GM23338 (cell line): ENCODE results near the gene SAMD4A. TPM values are rescaled to one million over a fixed set of nuclear protein-coding genes. Genes with fewer than 3 reads are reported as not detected.

Experiments used
- ATAC-seq: fragments of 200-7000 bp; cut with Tn5 transposase; 3 replicates; pipeline ENCODE4 v1.9.1; 2020
- DNase-seq: peaks from one replicate; pipeline ENCODE4 v3.0.0-alpha.2; 2015; ENCODE audit warnings: low spot score
- H2AFZ ChIP-seq: fragments of 200-600 bp; sonication (generic); 2 replicates; pipeline ENCODE4 v1.8.0; 2016; ENCODE audit warnings: antibody characterized with exemption, mild to moderate bottlenecking, moderate library complexity
- H3F3A ChIP-seq: fragments of 200-600 bp; sonication (generic); replicated peaks from 2 replicates; pipeline ENCODE4 v1.8.0; 2017; ENCODE audit warnings: antibody characterized with exemption, mixed run types, low read depth
- H3K27ac ChIP-seq: fragments of 200-600 bp; sonication (generic); 2 replicates; pipeline ENCODE4 v1.6.1; 2016; ENCODE audit warnings: low read depth
- H3K27me3 ChIP-seq: fragments of 200-600 bp; sonication (generic); 2 replicates; pipeline ENCODE4 v1.8.0; 2016; ENCODE audit warnings: mild to moderate bottlenecking, mixed run types, moderate library complexity; ENCODE audit not compliant: insufficient read depth
- H3K36me3 ChIP-seq: fragments of 200-600 bp; sonication (generic); 2 replicates; pipeline ENCODE4 v1.8.0; 2016; ENCODE audit warnings: mild to moderate bottlenecking; ENCODE audit not compliant: insufficient read depth
- H3K4me1 ChIP-seq: fragments of 200-600 bp; sonication (generic); 2 replicates; pipeline ENCODE4 v1.8.0; 2016; ENCODE audit warnings: mild to moderate bottlenecking, moderate library complexity; ENCODE audit not compliant: insufficient read depth
- H3K4me2 ChIP-seq: fragments of 200-600 bp; sonication (generic); 2 replicates; pipeline ENCODE4 v1.7.1; 2017; ENCODE audit warnings: mixed run types
- H3K4me3 ChIP-seq: fragments of 200-600 bp; sonication (generic); 2 replicates; pipeline ENCODE4 v1.6.1; 2016; ENCODE audit warnings: mixed run types
- H3K79me2 ChIP-seq: fragments of 200-600 bp; sonication (generic); replicated peaks from 2 replicates; pipeline ENCODE4 v1.8.0; 2017; ENCODE audit warnings: mild to moderate bottlenecking; ENCODE audit not compliant: insufficient read depth
- H3K9me2 ChIP-seq: fragments of 200-600 bp; sonication (generic); 2 replicates; pipeline ENCODE4 v1.8.0; 2017; ENCODE audit not compliant: insufficient read depth
- H4K20me1 ChIP-seq: fragments of 200-600 bp; sonication (generic); replicated peaks from 2 replicates; pipeline ENCODE4 v1.8.0; 2017; ENCODE audit warnings: mild to moderate bottlenecking; ENCODE audit not compliant: insufficient read depth
- H3K27ac Mint-ChIP-seq: 2 replicates; pipeline ENCODE4 v1.8.0; 2020; ENCODE audit warnings: inconsistent platforms, mild to moderate bottlenecking, moderate library complexity, mixed read lengths
- H3K27me3 Mint-ChIP-seq: 3 replicates; pipeline ENCODE4 v1.8.0; 2022; ENCODE audit warnings: low read depth, mild to moderate bottlenecking, moderate library complexity, mixed read lengths, inconsistent platforms; ENCODE audit not compliant: insufficient read depth, poor library complexity
- H3K36me3 Mint-ChIP-seq: 3 replicates; pipeline ENCODE4 v1.8.0; 2021; ENCODE audit warnings: low read depth, mild to moderate bottlenecking, inconsistent platforms, moderate library complexity, mixed read lengths
- H3K4me1 Mint-ChIP-seq: 3 replicates; pipeline ENCODE4 v1.8.0; 2020; ENCODE audit warnings: mild to moderate bottlenecking, inconsistent platforms, mixed read lengths
- H3K4me3 Mint-ChIP-seq: 3 replicates; pipeline ENCODE4 v1.8.0; 2021; ENCODE audit warnings: moderate library complexity, mild to moderate bottlenecking, inconsistent platforms, mixed read lengths
- H3K9me3 Mint-ChIP-seq: 3 replicates; pipeline ENCODE4 v1.8.0; 2020; ENCODE audit warnings: moderate library complexity, mild to moderate bottlenecking, inconsistent platforms, mixed read lengths
- CREB1 ChIP-seq: fragments of 250-450 bp; sonication (Bioruptor Pico); IDR thresholded peaks from 2 replicates; pipeline ENCODE4 v1.5.0; 2020; ENCODE audit warnings: low read depth, mild to moderate bottlenecking, moderate library complexity
- EZH2 ChIP-seq: fragments of 200-600 bp; sonication (generic); IDR thresholded peaks from one replicate; pipeline ENCODE4 v1.8.0; 2017; ENCODE audit warnings: antibody characterized with exemption, mild to moderate bottlenecking, low read depth; ENCODE audit not compliant: unreplicated experiment
- JUNB ChIP-seq: IDR thresholded peaks from one replicate; pipeline ENCODE4 v1.6.1; 2016; ENCODE audit warnings: antibody characterized with exemption; ENCODE audit not compliant: unreplicated experiment
- polyA plus RNA-seq: library from polyadenylated mRNA; unstranded; fragments of >200 nt; fragmentation: Nextera tagmentation; extraction: Ambion mirVana; gene quantifications from 2 replicates; pipeline ENCODE4 v1.2.1, GENCODE V29; 2016
- total RNA-seq: library from RNA; depleted of rRNA; stranded (reverse); fragments of >200 nt; shearing (Covaris generic); gene quantifications from 2 replicates; pipeline ENCODE4 v1.2.3, GENCODE V29; 2014
- TF ChIP-seq, protein P1 (sequence below): fragments of 250-450 bp; sonication (Bioruptor Pico); IDR thresholded peaks from 2 replicates; pipeline ENCODE4 v1.5.0; 2020; ENCODE audit warnings: mild to moderate bottlenecking, moderate library complexity
- TF ChIP-seq, protein P2 (sequence below), 2 experiments: fragments of 200-600 bp in 1 of 2; sonication (generic) in 1 of 2; conservative IDR thresholded peaks; 2 replicates each; pipeline versions ENCODE4 v1.5.1 to v1.6.1; 2016 to 2017; ENCODE audit warnings: antibody characterized with exemption in 2 of 2, low read depth in 2 of 2, mild to moderate bottlenecking in 2 of 2, moderate library complexity in 1 of 2

The SAMD4A gene
- total and polyA plus RNA-seq, 2 experiments from 2014 or later, result 1.6 to 6.9 TPM

DNA sequence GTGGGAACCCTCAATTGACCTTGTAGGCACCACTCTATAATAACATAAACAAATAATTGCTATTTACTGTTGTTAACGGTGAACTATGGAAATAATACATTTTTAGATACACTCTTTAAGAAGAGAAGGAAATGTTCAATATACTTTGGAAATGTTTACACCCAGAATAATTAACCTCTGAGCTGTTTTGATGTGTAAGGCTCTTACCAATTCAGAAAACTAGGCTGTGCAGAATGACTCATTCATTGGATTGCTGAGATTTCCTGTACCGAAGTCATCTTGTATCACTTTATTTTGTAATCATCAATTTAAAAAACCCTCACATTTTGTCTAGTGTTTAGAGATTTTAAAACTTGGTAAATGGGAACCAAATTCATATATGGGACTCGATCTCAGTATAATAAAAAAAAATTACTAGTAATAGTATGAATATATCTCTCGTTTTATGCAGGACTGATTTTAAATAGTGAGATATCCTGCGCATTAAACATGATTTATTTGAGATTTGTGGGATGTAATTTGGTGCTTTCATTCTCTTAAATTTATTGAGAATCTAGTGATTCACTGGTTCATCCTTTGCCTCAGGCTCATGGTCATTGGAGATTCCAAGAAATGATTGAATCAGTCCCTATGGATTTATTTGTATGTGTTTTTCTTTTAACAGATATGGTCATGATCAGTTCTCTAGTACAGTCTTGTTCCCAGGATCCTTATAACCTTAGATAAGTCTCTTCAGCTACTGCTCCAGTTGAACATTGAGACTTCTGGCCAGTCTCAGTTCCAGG is 3.9 kb downstream of the SAMD4A start:
- Mint-ChIP-seq H3K4me1 (peaks cover 13% of the 10 kb centered on the region; the same call in 2 of the 3 replicates), H3K27me3 (peaks cover 19% of the 10 kb centered on the region), H3K27ac (no peak overlapping the region), H3K36me3 (peaks cover 8% of the 10 kb centered on the region; the same call in 2 of the 3 replicates), H3K4me3 (no peak overlapping the region), H3K9me3 (no peaks in the 10 kb centered on the region; the same call in 2 of the 3 replicates)
- Histone ChIP-seq H4K20me1 (no peaks in the 10 kb centered on the region), H3K4me3 (no peak overlapping the region), H3K79me2 (peaks cover 11% of the 10 kb centered on the region), H3K9me2 (no peaks in the 10 kb centered on the region), H3K27ac (no peak overlapping the region), H3K4me1 (peaks cover 19% of the 10 kb centered on the region), H3F3A (no peaks in the 10 kb centered on the region), H2AFZ (no peak overlapping the region), H3K27me3 (peaks cover 28% of the 10 kb centered on the region), H3K36me3 (no peaks in the 10 kb centered on the region), H3K4me2 (no peak overlapping the region)
- TF ChIP-seq CREB1 (no peak), EZH2 (no peak)
- TF ChIP-seq, protein P1, sequence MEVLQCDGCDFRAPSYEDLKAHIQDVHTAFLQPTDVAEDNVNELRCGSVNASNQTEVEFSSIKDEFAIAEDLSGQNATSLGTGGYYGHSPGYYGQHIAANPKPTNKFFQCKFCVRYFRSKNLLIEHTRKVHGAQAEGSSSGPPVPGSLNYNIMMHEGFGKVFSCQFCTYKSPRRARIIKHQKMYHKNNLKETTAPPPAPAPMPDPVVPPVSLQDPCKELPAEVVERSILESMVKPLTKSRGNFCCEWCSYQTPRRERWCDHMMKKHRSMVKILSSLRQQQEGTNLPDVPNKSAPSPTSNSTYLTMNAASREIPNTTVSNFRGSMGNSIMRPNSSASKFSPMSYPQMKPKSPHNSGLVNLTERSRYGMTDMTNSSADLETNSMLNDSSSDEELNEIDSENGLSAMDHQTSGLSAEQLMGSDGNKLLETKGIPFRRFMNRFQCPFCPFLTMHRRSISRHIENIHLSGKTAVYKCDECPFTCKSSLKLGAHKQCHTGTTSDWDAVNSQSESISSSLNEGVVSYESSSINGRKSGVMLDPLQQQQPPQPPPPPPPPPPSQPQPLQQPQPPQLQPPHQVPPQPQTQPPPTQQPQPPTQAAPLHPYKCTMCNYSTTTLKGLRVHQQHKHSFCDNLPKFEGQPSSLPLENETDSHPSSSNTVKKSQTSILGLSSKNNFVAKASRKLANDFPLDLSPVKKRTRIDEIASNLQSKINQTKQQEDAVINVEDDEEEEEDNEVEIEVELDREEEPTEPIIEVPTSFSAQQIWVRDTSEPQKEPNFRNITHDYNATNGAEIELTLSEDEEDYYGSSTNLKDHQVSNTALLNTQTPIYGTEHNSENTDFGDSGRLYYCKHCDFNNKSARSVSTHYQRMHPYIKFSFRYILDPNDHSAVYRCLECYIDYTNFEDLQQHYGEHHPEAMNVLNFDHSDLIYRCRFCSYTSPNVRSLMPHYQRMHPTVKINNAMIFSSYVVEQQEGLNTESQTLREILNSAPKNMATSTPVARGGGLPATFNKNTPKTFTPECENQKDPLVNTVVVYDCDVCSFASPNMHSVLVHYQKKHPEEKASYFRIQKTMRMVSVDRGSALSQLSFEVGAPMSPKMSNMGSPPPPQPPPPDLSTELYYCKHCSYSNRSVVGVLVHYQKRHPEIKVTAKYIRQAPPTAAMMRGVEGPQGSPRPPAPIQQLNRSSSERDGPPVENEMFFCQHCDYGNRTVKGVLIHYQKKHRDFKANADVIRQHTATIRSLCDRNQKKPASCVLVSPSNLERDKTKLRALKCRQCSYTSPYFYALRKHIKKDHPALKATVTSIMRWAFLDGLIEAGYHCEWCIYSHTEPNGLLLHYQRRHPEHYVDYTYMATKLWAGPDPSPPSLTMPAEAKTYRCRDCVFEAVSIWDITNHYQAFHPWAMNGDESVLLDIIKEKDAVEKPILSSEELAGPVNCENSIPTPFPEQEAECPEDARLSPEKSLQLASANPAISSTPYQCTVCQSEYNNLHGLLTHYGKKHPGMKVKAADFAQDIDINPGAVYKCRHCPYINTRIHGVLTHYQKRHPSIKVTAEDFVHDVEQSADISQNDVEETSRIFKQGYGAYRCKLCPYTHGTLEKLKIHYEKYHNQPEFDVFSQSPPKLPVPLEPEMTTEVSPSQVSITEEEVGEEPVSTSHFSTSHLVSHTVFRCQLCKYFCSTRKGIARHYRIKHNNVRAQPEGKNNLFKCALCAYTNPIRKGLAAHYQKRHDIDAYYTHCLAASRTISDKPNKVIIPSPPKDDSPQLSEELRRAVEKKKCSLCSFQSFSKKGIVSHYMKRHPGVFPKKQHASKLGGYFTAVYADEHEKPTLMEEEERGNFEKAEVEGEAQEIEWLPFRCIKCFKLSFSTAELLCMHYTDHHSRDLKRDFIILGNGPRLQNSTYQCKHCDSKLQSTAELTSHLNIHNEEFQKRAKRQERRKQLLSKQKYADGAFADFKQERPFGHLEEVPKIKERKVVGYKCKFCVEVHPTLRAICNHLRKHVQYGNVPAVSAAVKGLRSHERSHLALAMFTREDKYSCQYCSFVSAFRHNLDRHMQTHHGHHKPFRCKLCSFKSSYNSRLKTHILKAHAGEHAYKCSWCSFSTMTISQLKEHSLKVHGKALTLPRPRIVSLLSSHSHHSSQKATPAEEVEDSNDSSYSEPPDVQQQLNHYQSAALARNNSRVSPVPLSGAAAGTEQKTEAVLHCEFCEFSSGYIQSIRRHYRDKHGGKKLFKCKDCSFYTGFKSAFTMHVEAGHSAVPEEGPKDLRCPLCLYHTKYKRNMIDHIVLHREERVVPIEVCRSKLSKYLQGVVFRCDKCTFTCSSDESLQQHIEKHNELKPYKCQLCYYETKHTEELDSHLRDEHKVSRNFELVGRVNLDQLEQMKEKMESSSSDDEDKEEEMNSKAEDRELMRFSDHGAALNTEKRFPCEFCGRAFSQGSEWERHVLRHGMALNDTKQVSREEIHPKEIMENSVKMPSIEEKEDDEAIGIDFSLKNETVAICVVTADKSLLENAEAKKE (CRISPR knock-in tag), result no peak
- DNase-seq, result no peak
- ATAC-seq, result no peak

DNA sequence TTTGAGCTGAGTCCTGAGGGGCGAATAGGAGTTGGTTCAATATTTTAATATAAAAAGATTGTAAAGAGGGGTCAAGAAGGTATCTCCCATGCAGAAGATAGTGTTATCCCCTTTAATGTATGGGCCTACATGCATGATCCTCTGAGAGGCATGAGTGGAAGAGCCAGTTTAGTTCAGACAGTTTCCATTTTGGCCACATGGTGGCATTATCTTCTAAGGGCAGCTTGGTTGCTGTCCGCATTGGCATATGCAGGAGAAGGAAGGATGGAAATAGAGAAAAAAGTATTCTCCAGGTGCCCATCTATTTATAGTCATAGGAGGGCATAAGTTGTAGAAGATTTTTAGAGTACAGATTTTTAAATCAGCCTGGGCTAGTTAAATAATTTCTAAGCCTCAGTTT is 5.4 kb downstream of the SAMD4A start:
- Histone ChIP-seq H4K20me1 (no peaks in the 10 kb centered on the region), H3K4me2 (no peak overlapping the region), H2AFZ (no peak overlapping the region), H3F3A (no peaks in the 10 kb centered on the region), H3K9me2 (no peaks in the 10 kb centered on the region), H3K79me2 (peaks cover 11% of the 10 kb centered on the region), H3K4me1 (peaks cover 19% of the 10 kb centered on the region), H3K27ac (no peak overlapping the region), H3K36me3 (no peaks in the 10 kb centered on the region), H3K27me3 (peaks cover 20% of the 10 kb centered on the region), H3K4me3 (no peak overlapping the region)
- H3K36me3 Mint-ChIP-seq, result peaks cover 8% of the 10 kb centered on the region; the same call in 2 of the 3 replicates
- ATAC-seq (peak; percentile 27), DNase-seq (peak; percentile 88)
- H3K9me3 Mint-ChIP-seq, result no peaks in the 10 kb centered on the region; the same call in 2 of the 3 replicates
- no peak overlapping the region for H3K27ac Mint-ChIP-seq
- H3K4me1 Mint-ChIP-seq, result peaks cover 13% of the 10 kb centered on the region; the same call in 2 of the 3 replicates
- H3K4me3 Mint-ChIP-seq, result no peak overlapping the region
- H3K27me3 Mint-ChIP-seq, result peaks cover 14% of the 10 kb centered on the region
- TF ChIP-seq JUNB, result no peak
- TF ChIP-seq, protein P2, sequence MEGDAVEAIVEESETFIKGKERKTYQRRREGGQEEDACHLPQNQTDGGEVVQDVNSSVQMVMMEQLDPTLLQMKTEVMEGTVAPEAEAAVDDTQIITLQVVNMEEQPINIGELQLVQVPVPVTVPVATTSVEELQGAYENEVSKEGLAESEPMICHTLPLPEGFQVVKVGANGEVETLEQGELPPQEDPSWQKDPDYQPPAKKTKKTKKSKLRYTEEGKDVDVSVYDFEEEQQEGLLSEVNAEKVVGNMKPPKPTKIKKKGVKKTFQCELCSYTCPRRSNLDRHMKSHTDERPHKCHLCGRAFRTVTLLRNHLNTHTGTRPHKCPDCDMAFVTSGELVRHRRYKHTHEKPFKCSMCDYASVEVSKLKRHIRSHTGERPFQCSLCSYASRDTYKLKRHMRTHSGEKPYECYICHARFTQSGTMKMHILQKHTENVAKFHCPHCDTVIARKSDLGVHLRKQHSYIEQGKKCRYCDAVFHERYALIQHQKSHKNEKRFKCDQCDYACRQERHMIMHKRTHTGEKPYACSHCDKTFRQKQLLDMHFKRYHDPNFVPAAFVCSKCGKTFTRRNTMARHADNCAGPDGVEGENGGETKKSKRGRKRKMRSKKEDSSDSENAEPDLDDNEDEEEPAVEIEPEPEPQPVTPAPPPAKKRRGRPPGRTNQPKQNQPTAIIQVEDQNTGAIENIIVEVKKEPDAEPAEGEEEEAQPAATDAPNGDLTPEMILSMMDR (conservative IDR thresholded peaks at IDR 0.05; ENCODE audit: low read depth in 2 of 2), result peak; percentile 92 to 98
